IPS-18c (cell line): ENCODE measurements around the gene BANK1.

Source experiments
- H3K4me3 ChIP-seq: 2 replicates; pipeline ENCODE4 v1.7.0; 2013; ENCODE audit warnings: low read depth, mild to moderate bottlenecking, low read length, moderate library complexity; ENCODE audit not compliant: insufficient read depth
- H3K9me3 ChIP-seq: one replicate; pipeline ENCODE4 v1.6.1; 2013; ENCODE audit warnings: mild to moderate bottlenecking, low read length, moderate library complexity; ENCODE audit not compliant: control insufficient read depth, insufficient read depth

BANK1 gene

DNA sequence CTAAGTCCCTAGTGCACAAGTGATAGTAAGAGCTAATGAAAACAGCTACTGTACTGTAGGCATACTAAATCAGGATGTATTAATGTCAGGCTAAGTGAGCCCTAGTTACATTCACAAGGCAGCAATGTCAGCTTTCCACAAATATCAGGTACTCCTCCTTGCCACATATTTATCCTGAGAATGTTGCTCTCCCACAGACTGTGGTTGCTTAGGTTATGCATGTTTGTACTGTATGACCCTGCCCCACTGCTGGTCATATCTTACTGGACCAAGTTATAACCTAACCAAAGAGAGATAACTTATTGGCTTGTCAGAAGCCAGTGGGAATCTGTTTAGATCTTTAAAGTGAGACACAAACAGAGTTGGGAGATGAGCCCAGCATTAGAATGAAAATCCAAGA is 313.7 kb downstream of the BANK1 start:
- Histone ChIP-seq H3K4me3 (no peak overlapping the region), H3K9me3 (peaks cover 3% of the 10 kb centered on the region)

DNA sequence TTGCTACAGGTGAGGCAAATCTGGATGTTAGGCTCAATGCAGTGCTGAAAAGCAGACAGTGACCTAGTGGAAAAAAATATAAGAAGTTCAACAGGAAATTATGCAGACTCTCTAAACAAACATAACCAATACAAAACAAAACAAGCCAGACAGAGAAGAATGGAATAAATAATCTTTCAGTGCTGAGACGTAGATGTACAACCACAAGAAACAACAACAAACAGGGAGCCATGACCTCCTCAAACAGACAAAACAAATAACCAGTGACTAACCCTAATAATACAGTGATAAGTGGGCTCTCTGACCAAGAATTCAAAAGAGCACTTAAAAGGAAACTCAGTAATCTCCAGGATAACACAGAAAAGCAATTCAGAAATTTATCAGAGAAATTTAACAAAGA is 315.5 kb downstream of the BANK1 start:
- Histone ChIP-seq H3K9me3 (peaks cover 3% of the 10 kb centered on the region), H3K4me3 (no peak overlapping the region)

DNA sequence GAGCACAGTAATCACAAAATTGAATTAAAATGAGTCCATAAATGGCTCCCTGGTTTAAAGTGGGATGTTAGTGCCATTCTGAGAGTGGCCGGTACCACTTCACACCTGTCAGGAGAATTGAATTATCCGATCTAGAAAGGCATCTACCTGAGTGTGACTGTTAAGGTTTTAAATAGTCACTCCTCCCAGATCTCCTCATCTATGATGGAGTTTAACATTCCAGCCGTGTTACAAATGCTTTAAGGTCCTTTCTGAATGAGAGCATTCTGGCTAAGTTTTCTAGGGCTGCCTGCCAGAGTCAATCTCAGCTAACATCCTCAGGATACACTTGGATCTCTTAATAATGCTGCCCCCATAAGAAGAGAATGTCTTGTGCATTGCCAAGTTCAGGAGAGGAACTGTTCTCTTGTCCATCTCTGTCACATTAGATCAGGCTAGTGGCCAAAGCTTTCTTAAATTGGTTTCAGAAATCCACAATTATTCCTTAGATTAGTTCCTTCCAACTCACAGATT is 323.6 kb downstream of the BANK1 start:
- Histone ChIP-seq H3K4me3 (no peak overlapping the region), H3K9me3 (no peaks in the 10 kb centered on the region)

DNA sequence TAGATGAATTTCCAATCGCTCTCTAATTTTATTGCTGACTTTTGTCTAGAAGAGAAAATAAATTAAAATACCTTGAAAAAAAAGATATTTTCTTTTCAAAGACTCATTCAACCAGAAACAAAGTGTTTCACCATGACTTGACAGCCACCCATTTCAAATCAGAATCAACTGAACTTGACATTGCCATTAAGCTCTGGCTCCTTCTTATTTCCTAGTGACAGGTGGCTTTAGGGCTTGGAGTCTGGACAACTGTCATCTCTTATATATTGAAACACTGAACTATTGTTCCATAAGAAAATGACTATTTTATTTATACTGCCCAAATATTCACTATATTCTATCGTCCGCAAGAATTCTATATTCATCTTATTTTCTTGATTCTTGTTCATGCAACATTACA is 325.6 kb downstream of the BANK1 start:
- H3K4me3 ChIP-seq: no peak overlapping the region
- no peaks in the 10 kb centered on the region for H3K9me3 ChIP-seq

DNA sequence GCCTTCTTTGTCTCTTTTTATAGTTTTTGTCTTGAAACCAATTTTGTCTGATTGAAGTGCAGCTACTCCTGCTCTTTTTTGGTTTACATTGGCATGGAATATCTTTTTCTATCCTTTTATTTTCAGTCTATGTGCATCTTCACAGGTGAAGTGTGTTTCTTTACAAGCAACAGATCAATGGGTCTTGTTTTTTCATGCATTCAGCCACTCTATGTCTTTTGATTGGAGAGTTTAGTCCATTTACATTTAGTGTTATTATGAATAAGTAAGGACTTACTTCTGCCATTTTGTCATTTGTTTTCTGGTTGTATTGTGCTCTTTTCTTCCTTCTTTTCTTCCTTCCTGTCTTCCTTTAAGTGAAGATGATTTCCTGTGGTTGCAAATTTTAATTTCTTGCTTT is 330.3 kb downstream of the BANK1 start:
- no peak overlapping the region for H3K4me3 ChIP-seq

More for the DNA sequence above, 330.3 kb downstream of the BANK1 start:
- H3K9me3 ChIP-seq: no peaks in the 10 kb centered on the region
